ENCODE data around the gene SFRP5.
A peak's percentile ranks its signal among the peaks of the same experiment; 100 is the strongest.

SFRP5 gene

GRCh38 chr10:97740613-97741012 is 31.2 kb downstream of the SFRP5 start:
- H3K27me3 ChIP-seq: no peaks in the 10 kb centered on the region
- peaks cover 17% of the 10 kb centered on the region in 2 experiments for H3K4me1 ChIP-seq (ENCODE audit: control insufficient read depth in 1 of 2, insufficient read depth in 1 of 2, low read depth in 1 of 2, low read length in 1 of 2)
- TF ChIP-seq CTCF (IDR thresholded peaks at IDR 0.05): no peak
- H3K9me3 ChIP-seq: no peaks in the 10 kb centered on the region
- no peak overlapping the region for H3K4me3 ChIP-seq (ENCODE audit: low read depth in 1 of 2, low read length in 1 of 2)
- H3K27ac ChIP-seq: no peak overlapping the region
- peaks cover 66% of the 10 kb centered on the region for H3K36me3 ChIP-seq

DNA sequence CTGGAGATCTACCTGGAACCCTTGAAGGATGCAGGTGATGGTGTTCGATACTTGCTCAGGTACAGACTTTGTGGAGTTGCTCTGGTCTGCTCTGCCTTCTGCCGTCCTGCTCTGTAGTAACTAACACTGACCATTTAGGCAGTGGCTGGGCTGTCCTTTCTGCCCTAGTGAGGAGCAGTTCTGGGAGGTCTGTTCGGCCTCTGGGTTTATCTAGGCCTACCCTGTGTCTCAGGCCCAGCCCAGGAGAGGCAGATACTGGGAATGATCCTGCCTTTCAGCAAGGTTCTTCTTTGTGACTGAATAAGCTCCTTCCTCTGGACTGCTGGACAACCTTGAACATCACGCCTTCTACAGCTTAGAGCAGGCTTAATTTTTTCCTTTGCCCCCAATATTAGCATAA is 33.2 kb downstream of the SFRP5 start:
- peaks cover 17% of the 10 kb centered on the region in 2 experiments for H3K4me1 ChIP-seq (ENCODE audit: control insufficient read depth in 1 of 2, insufficient read depth in 1 of 2, low read depth in 1 of 2, low read length in 1 of 2)

GRCh38 chr10:97737770-97738265 is 34.0 kb downstream of the SFRP5 start:
- H3K9me3 ChIP-seq: no peaks in the 10 kb centered on the region
- TF ChIP-seq CTCF (IDR thresholded peaks at IDR 0.05): no peak
- H3K27me3 ChIP-seq: no peaks in the 10 kb centered on the region
- peak overlapping the region; percentile 71 to 85 for H3K4me3 ChIP-seq (ENCODE audit: low read depth in 1 of 2, low read length in 1 of 2)
- peak overlapping the region; percentile 93 for H3K27ac ChIP-seq
- peaks cover 17% of the 10 kb centered on the region in 2 experiments for H3K4me1 ChIP-seq (ENCODE audit: control insufficient read depth in 1 of 2, insufficient read depth in 1 of 2, low read depth in 1 of 2, low read length in 1 of 2)
- H3K36me3 ChIP-seq: peaks cover 38% of the 10 kb centered on the region

More for the DNA sequence above, 33.2 kb downstream of the SFRP5 start:
- Histone ChIP-seq H3K4me3 (ENCODE audit: low read depth in 1 of 2, low read length in 1 of 2) (peak overlapping the region; percentile 71 to 85), H3K27ac (no peak overlapping the region), H3K27me3 (no peaks in the 10 kb centered on the region), H3K9me3 (no peaks in the 10 kb centered on the region), H3K36me3 (peaks cover 46% of the 10 kb centered on the region)
- no peak for TF ChIP-seq CTCF (IDR thresholded peaks at IDR 0.05)

GRCh38 chr10:97736902-97737769 is 34.7 kb downstream of the SFRP5 start, which contains the start of gene ZFYVE27:
TSS of gene ZFYVE27 (plus strand) at chr10:97737128. CDS start at chr10:97738478, 1,350 bp downstream.
- Histone ChIP-seq H3K4me3 (ENCODE audit: low read depth in 1 of 2, low read length in 1 of 2) (peak within 1 kb of the TSS; percentile 71 to 85), H3K36me3 (peaks cover 35% of the 10 kb centered on the region), H3K4me1 (ENCODE audit: control insufficient read depth in 1 of 2, insufficient read depth in 1 of 2, low read depth in 1 of 2, low read length in 1 of 2) (peaks cover 17% of the 10 kb centered on the region in 2 experiments), H3K27ac (peak within 1 kb of the TSS; percentile 93), H3K9me3 (no peaks in the 10 kb centered on the region), H3K27me3 (no peaks in the 10 kb centered on the region)
- peak; percentile 16 for TF ChIP-seq CTCF (IDR thresholded peaks at IDR 0.05)

DNA sequence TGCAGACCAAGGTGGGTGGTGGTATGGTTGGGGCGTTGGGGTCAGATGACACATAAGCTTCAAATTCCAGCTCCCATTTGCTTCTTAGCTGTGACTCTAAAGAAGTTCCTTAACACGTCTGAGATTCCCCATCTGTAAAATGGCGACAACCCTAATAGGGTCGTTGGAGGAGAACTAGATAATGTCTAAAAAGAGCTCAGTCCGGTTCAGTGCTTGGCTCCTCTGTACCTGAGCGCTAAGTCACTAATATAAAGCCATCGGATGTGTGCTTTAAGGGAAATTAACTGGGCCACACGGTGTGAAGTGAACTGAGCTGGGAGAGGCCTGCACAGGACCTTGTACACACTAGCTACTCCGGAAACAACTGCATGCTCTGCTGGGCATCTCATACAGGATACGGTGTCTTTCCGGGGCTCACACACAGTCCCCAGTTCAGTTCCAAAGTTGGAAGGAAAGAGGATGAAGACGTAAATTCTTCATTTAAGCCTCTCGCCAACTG is 35.3 kb downstream of the SFRP5 start:
- peak overlapping the region; percentile 93 for H3K27ac ChIP-seq

More for the DNA sequence above, 35.3 kb downstream of the SFRP5 start:
- Histone ChIP-seq H3K27me3 (no peaks in the 10 kb centered on the region), H3K4me1 (ENCODE audit: control insufficient read depth in 1 of 2, insufficient read depth in 1 of 2, low read depth in 1 of 2, low read length in 1 of 2) (peaks cover 17% of the 10 kb centered on the region in 2 experiments), H3K9me3 (no peaks in the 10 kb centered on the region), H3K4me3 (ENCODE audit: low read depth in 1 of 2, low read length in 1 of 2) (peak overlapping the region; percentile 71 to 85), H3K36me3 (peaks cover 31% of the 10 kb centered on the region)
- no peak for TF ChIP-seq CTCF (IDR thresholded peaks at IDR 0.05)

Data from neutrophil (primary cell).